Psoas muscle (tissue), 8 donors: ENCODE data around the gene PRKAR1A. TPM values are rescaled to one million over a fixed set of nuclear protein-coding genes. Genes with fewer than 3 reads are reported as not detected.

Source experiments
- ATAC-seq, 4 donors: fragments of 200-7000 bp; cut with Tn5 transposase; one replicate each; pipeline ENCODE4 v1.9.1; 2020; ENCODE audit warnings: moderate library complexity in 3 of 4, mild to moderate bottlenecking in 2 of 4
- DNase-seq, 2 donors: peaks; one replicate each; pipeline ENCODE4 v3.0.0-alpha.2; 2020
- H3K27ac ChIP-seq: fragments of 200-600 bp; one replicate; pipeline ENCODE4 v1.8.0; 2022
- H3K27me3 ChIP-seq, 3 donors: fragments of 200-600 bp in 1 of 3; one replicate each; pipeline versions ENCODE4 v1.6.1 to v1.8.0; 2013 to 2022; ENCODE audit warnings: low read length in 2 of 3, mild to moderate bottlenecking in 2 of 3, moderate library complexity in 1 of 3; ENCODE audit not compliant: insufficient read depth in 3 of 3
- H3K36me3 ChIP-seq, 2 donors: fragments of 200-600 bp in 1 of 2; one replicate each; pipeline versions ENCODE4 v1.6.1 to v1.8.0; 2013 to 2022; ENCODE audit warnings: low read depth in 1 of 2, mild to moderate bottlenecking in 1 of 2, moderate library complexity in 1 of 2; ENCODE audit not compliant: insufficient read depth in 1 of 2
- H3K4me1 ChIP-seq: fragments of 200-600 bp; one replicate; pipeline ENCODE4 v1.8.0; 2022
- H3K4me3 ChIP-seq: fragments of 200-600 bp; one replicate; pipeline ENCODE4 v1.8.0; 2022; ENCODE audit warnings: mild to moderate bottlenecking
- H3K9me3 ChIP-seq: fragments of 200-600 bp; one replicate; pipeline ENCODE4 v1.8.0; 2022
- CTCF ChIP-seq: fragments of 200-600 bp; IDR thresholded peaks from one replicate; pipeline ENCODE4 v1.8.0; 2022; ENCODE audit warnings: antibody characterized with exemption
- WGBS, 3 donors: extraction: QIAGEN DNeasy Blood & Tissue Kit; methylation state at CpG; one replicate each; pipeline versions ENCODE4 v1.1.6 to v1.1.7; 2013; 5-methylcytosine and 5-hydroxymethylcytosine counted together
- intact Hi-C, 2 donors: fragments of 100-400 bp; cut with DNase I; formaldehyde crosslinking; loops; one replicate each; pipeline versions ENCODE4 v1.11.0 to v1.14.2; 2022
- polyA plus RNA-seq, 3 donors: library from polyadenylated mRNA; stranded (reverse); fragments of 200-250 nt; gene quantifications; one replicate each; pipeline ENCODE4 v1.2.3, GENCODE V29; 2013
- total RNA-seq, 4 donors: library from RNA; stranded (reverse); fragmentation: NEBNext Ultra II Directional in 2 of 4; extraction: Animal tissue kit (Norgen Biotek cat#: 25700) in 2 of 4; gene quantifications; one replicate each; pipeline versions ENCODE4 v1.2.1 to v1.2.4, GENCODE V29; 2021 to 2023
- donor health status: healthy with polysubstance abuse.
- donor health status: DM: no; HTN: no; CAD: no; lungs with moderate emphysema.
- donor health status: Bipolar disorder and iron deficiency.
- donor health status: healthy.
- donor health status: DM: yes; HTN: yes; CAD: no.
- donor health status: DM: no; HTN: no; CAD: no.
- donor health status: DM: no; HTN: no; CAD: no.
- donor health status: DM: yes; HTN: yes; CAD: no.

PRKAR1A gene
- total and polyA plus RNA-seq, 7 donors = 145 to 2,295 (median 386) TPM

DNA sequence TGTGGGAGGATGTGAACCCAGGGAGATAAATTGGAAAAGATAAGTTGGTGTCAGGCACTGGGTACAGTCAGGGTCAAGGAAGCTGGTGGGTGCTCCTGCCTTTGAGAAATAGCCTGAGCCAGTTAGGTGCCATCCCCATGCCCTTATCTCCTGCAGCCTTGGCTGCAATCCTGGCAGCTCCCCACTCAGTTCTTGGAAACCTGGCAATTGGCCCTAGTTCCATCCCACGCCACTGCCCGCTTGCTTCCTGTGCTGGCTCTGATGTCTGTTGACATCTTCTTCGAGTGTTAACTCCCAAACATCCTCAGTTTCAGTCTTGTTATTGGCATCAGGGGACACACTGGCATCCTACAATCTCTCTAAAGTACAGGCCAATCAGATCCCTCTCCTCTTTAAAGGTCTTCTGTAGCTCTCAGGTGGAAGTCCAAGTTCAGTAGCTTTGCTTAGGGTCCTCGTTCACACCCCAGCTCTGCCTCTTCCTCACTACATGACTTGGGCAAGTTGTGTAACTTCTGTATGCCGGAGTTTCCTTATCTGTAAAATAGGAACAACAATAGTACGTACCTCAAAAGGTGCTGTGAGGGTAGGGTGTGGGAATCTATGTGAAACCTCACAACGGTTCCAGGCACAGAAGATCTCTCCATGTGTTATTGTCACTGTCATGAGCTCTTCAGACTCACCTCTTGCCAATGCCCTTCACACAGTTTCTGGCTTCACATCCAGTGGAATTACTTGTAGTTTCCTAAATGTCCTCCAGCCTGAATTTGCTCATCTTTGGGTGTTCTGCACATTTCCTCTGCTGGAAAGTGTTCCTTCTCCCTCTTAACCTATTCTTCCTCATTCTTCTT lies 13.5 kb upstream of the PRKAR1A start:
- H3K4me1 ChIP-seq = no peaks in the 10 kb centered on the region
- intact Hi-C loops = no loop called here
- DNase-seq = no peak
- no peak overlapping the region for H3K4me3 ChIP-seq
- H3K36me3 ChIP-seq = no peaks in the 10 kb centered on the region
- 47 to 54% (median 51%) methylated on average over 7 of the region's 7 CpGs for WGBS, 3 donors
- ATAC-seq = peak in 2 of 4 donors; percentile 26 to 36
- H3K27ac ChIP-seq = no peak overlapping the region
- H3K27me3 ChIP-seq = no peaks in the 10 kb centered on the region
- H3K9me3 ChIP-seq = no peaks in the 10 kb centered on the region
- no peak for TF ChIP-seq CTCF

- 90 to 96% (median 91%) methylated on average over 5 of the region's 5 CpGs for WGBS, 3 donors
- ATAC-seq (no peak), DNase-seq (no peak)
- H3K4me1 ChIP-seq = no peaks in the 10 kb centered on the region
- H3K27me3 ChIP-seq = no peaks in the 10 kb centered on the region
- H3K9me3 ChIP-seq = no peaks in the 10 kb centered on the region
- no peak overlapping the region for H3K4me3 ChIP-seq
- no peak for TF ChIP-seq CTCF
- H3K36me3 ChIP-seq = no peaks in the 10 kb centered on the region
- H3K27ac ChIP-seq = no peak overlapping the region
- intact Hi-C loops = no loop called here
These were observed 12.6 kb upstream of the PRKAR1A start for GRCh38 chr17:68499587-68499986.

DNA sequence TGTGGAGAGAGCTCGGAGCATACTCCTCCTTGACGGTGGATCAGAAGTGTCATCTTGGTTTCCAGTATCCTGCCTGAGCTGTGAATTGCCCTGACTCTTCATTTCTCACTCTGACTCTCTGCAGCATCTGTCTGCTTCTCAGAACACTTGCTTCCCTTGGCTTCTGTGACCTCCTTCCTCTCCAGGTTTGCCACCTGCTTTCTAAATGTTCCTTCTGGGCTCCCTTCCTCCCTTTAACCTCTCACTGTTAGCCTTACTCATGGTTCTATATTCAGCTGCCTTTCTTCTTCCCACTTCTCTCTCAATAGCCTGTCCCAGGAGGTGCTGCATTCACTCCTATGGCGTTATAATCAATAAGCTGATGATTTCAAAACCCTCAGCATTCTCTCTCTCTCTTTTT lies 11.2 kb upstream of the PRKAR1A start:
- H3K27me3 ChIP-seq = no peaks in the 10 kb centered on the region
- H3K4me1 ChIP-seq = no peaks in the 10 kb centered on the region
- H3K27ac ChIP-seq = peak overlapping the region; percentile 14
- no peaks in the 10 kb centered on the region for H3K36me3 ChIP-seq
- DNase-seq = no peak
- no peaks in the 10 kb centered on the region for H3K9me3 ChIP-seq
- no peak overlapping the region for H3K4me3 ChIP-seq
- TF ChIP-seq CTCF = no peak
- intact Hi-C loops = no loop called here
- 59 to 63% (median 61%) methylated on average over 3 of the region's 3 CpGs for WGBS, 3 donors
- peak in 2 of 4 donors; percentile 63 to 73 for ATAC-seq

DNA sequence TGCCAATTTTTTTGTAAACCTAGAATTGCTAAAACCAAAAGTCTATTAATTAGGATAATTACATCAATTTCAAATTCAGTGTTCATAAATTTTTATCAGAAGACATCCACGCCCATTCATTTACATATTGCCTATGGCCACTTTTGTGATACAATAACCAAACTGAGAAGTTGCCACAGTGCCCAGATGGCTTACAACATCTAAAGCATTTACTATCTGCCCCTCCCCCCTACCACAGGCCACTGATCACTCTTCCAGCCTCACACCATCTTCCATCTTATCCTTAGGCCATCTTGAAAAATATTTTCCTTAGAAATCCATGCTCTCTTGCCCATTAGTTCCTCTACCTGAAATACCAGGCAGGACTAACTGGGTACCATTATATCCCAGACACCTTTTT lies 6.3 kb upstream of the PRKAR1A start:
- WGBS, 3 donors = 95 to 100% (median 96%) methylated on average over 1 of the region's 1 CpG
- Histone ChIP-seq H3K4me3 (no peak overlapping the region), H3K4me1 (peaks cover 21% of the 10 kb centered on the region), H3K9me3 (no peaks in the 10 kb centered on the region), H3K36me3 (no peaks in the 10 kb centered on the region), H3K27me3 (no peaks in the 10 kb centered on the region), H3K27ac (no peak overlapping the region)
- ATAC-seq (no peak), DNase-seq (no peak)
- intact Hi-C loops = no loop called here
- no peak for TF ChIP-seq CTCF
